GM12872 (cell line): ENCODE results near the gene DAG1.

Experiments used
- CTCF ChIP-seq: IDR thresholded peaks from 3 replicates; pipeline ENCODE4 v1.5.1; 2011; ENCODE audit warnings: low read depth, mild to moderate bottlenecking, low read length, moderate library complexity; ENCODE audit not compliant: insufficient read depth

DAG1 gene

GRCh38 chr3:49533031-49533430 lies 63.0 kb downstream of the DAG1 start:
- TF ChIP-seq CTCF = no peak

- no peak for TF ChIP-seq CTCF
These were observed 63.9 kb downstream of the DAG1 start for GRCh38 chr3:49533786-49534519.

- TF ChIP-seq CTCF = no peak
These were observed 64.7 kb downstream of the DAG1 start for GRCh38 chr3:49534581-49535441.

GRCh38 chr3:49535971-49536874 lies 66.2 kb downstream of the DAG1 start:
- no peak for TF ChIP-seq CTCF

GRCh38 chr3:49536875-49537533 lies 66.9 kb downstream of the DAG1 start:
- TF ChIP-seq CTCF = no peak

GRCh38 chr3:49539659-49540560 lies 69.8 kb downstream of the DAG1 start:
- TF ChIP-seq CTCF = peak; percentile 86
